Neural progenitor cell (in vitro differentiated cells): ENCODE results near the gene SSC5D.

ENCODE experiments used
- EZH2 ChIP-seq: fragments of 200-600 bp; sonication (generic); IDR thresholded peaks from 2 replicates; pipeline ENCODE4 v1.6.1; 2017; ENCODE audit warnings: antibody characterized with exemption, mild to moderate bottlenecking, moderate library complexity
- EZH2phosphoT487 ChIP-seq: fragments of 200-600 bp; sonication (generic); IDR thresholded peaks from 2 replicates; pipeline ENCODE4 v1.6.1; 2017; ENCODE audit warnings: antibody characterized with exemption
- TF ChIP-seq, protein P1 (sequence below): fragments of 200-600 bp; sonication (generic); IDR thresholded peaks from 2 replicates; pipeline ENCODE4 v1.5.1; 2017; ENCODE audit warnings: antibody characterized with exemption, mild to moderate bottlenecking

GRCh38 chr19:55479045-55479444 lies 9.2 kb upstream of the SSC5D start:
- TF ChIP-seq, protein P1, sequence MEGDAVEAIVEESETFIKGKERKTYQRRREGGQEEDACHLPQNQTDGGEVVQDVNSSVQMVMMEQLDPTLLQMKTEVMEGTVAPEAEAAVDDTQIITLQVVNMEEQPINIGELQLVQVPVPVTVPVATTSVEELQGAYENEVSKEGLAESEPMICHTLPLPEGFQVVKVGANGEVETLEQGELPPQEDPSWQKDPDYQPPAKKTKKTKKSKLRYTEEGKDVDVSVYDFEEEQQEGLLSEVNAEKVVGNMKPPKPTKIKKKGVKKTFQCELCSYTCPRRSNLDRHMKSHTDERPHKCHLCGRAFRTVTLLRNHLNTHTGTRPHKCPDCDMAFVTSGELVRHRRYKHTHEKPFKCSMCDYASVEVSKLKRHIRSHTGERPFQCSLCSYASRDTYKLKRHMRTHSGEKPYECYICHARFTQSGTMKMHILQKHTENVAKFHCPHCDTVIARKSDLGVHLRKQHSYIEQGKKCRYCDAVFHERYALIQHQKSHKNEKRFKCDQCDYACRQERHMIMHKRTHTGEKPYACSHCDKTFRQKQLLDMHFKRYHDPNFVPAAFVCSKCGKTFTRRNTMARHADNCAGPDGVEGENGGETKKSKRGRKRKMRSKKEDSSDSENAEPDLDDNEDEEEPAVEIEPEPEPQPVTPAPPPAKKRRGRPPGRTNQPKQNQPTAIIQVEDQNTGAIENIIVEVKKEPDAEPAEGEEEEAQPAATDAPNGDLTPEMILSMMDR: no peak
- no peak for TF ChIP-seq EZH2
- no peak for TF ChIP-seq EZH2phosphoT487
